HG03066 (cell line): Measurements from ENCODE around the gene BAHCC1.

Experiments
- ATAC-seq: cut with Tn5 transposase; IDR thresholded peaks from one replicate; pipeline ENCODE4 v1.9.1; 2021; ENCODE audit warnings: low read depth; ENCODE audit not compliant: unreplicated experiment

Gene BAHCC1

DNA sequence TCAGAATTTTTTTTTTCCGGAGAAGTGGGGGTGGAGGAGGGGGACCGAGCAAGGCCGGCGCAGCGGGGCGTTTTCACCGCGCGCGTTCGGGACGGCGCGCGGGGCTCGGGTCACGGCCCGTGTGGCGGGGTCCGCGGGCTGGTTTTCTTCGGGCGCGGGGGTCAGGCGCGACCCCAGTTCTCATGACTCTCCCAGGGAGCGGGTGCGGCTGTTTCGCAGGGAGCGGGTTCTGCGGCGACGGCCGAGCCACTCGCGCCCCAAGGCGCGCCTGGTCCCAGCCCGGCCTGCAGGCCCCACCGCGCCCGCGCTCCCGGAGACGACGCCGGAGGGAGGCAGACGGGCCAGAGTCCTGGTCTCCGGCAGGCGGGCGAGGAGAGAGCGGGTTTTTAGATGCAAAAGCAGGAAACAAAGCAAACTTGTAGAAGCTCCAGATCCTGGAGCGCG is 1.0 kb downstream of the BAHCC1 start:
- ATAC-seq, result no peak

GRCh38 chr17:81396722-81397313 is 1.6 kb downstream of the BAHCC1 start:
- ATAC-seq, result no peak

DNA sequence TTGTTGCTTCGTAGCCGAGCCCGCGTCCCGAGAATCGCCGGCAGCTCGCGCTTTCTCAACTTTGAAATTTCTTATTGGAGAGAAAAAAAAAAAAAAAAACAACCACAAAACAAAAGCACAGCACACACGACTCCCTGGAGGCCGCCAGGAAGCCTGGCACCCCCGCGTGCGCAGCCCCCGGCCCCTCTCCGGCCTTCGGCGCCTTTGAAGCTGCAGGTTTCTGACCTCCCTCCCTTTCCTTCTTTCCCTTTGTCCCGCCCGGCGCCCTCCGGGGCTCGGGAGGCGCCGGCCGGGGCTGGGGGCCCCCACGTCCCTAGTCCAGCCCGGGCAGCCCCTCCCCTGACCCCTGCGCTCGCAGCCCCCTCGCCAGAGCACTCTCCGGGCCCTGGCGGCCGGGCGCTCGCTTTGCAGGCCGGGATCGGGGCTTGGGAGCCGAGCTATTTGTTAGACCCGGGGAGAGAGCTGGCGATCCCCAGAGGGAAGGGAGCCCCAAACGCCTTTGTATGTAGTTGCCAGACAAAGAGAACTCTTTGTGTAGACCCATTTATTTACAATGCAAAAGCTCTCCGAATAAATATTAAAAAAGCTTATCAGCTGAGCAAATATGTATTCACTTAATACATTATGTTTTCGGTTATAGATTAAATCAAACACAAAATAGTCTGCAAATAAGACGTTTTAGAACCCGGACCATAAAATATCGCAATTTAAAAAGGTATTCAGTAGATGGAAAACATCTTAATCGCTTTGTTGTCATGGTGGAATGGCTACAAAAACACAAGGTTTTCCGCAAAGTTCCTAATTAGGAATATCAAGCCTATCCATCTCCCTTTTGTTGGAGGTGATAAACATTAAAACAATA is 2.3 kb downstream of the BAHCC1 start:
- no peak for ATAC-seq

- ATAC-seq, result no peak
Measured at GRCh38 chr17:81398176-81398831, 3.0 kb downstream of the BAHCC1 start.

DNA sequence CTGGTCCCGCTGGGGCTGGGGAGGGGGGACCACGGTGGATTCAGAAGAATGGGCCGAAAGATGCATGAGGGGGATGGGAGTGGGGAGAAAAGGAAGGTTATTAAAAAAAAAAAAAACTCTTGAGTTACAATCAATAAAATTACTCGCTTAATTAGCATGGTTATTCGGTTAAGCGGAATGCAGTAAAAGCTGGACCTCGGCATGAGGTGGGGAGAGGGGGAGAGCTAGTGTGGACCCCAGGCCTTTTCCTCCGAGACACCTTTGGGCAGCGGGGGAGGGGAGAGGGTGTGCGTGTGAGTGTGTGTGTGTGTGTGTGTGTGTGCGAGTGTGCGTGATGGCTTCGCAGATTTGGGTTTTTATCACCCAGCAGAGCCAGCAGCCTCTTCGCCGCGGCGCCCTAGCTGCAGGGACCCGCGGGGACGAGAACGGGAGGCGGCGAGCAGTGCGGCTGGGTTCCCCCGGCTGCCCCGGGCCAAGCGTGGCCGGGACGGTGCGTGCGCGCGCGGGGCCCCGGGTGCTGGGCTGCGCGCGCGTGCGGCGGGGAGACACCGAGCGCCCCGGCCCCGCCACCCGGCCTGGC is 3.7 kb downstream of the BAHCC1 start:
- ATAC-seq, result no peak

DNA sequence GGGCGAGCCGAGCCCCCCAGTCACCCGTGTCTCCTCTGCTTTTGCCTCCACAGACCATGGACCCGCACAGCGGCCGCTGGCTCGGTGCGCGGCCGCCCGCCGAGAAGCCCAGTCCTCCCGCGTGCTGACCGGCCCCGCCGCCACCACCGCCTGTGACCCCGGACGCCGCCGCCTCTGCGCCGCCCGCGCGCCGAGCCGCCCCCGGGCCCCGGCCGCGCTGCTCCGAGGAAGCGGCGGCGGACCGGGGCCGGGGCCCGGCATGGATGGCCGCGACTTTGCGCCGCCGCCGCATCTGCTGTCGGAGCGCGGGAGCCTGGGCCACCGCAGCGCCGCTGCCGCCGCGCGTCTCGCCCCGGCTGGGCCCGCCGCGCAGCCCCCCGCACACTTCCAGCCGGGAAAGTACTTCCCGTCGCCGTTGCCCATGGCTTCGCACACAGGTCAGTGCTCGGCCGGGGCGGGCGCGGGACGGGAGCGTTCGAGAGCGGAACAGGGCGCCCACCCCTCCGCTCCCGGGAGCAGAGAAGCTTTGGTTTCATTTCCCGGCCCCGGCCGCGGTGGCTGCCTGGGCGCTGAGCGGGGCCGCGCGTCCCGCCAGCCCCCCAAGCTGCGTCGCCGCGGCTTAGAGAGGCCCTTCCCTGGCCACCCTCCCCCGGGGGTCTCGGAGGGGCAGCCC is 4.4 kb downstream of the BAHCC1 start:
- ATAC-seq, result no peak

DNA sequence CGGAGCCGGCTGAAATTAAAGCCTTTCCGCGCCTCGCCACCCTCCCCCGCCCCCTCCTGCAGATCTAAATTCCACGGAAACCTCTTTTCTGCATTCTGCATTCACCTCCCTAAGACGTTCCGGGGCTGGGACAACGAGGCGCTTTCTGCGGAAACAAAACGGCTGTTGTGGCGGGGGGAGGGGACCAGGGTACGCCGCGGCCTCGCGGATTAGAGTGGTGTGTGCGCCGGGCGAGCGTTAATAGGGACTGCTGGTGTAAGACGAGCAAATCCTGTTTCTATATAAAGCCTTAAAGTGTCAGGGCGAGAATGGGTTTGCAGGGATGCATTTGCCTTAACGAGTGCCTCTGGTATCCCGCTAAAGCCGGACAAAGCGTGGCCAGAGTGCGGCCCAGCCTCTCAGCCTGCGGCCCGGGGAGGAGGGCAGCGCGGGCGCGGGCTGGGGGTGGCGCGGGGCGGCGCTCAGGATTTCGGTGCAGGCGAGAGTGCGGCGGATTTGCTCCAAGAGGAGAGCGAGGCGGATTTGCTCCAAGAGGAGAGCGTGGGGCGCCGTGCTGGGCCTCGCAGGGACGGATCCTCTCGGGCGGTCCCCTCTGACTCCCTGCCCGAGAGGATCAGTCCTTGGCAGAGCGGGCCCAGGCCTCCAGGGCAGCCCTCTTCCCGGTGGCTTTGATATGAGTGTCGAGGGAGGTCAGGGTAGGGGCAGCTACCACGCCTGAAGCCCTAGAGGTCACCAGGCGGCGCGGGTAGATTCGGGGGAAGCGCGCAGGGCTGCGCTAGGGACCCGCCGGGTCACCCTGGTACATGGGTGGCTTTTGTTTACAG is 5.1 kb downstream of the BAHCC1 start:
- ATAC-seq, result no peak

DNA sequence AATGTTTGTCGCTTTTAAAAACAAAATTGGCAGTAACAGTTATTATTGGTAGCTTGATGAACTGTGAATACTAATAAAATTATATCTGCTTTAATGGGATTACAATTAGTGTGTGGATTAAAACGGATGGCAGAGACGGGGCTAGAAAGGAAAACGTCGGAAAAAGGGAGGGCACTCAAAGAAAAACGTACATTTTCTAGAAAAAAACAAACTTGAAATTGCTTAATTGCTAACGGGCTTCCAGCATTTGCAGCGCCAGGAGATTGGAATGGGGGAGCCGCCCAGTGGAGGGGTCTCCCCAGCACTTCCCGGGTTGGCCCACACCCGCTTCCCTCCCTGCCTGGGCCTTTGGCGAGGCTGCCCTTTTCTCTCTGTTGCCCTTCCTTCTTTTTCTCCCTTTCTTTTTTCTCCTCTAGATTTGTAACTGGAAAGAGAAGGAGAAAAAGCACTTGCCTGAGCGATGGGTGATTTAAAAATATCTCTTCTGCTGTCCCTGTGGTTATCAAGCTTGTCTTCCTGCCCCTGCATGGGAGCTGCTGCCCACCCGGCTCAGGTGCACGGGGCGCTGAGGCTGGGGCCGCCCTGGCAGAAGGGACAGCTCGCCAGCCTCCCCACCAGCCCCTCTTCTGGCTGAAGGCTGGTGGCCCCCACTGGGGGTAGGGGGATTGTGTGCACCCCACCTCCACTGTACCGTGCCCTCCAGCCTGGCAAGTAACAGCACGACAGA is 5.9 kb downstream of the BAHCC1 start:
- no peak for ATAC-seq

- no peak for ATAC-seq
Measured at GRCh38 chr17:81401723-81402529, 6.7 kb downstream of the BAHCC1 start.

DNA sequence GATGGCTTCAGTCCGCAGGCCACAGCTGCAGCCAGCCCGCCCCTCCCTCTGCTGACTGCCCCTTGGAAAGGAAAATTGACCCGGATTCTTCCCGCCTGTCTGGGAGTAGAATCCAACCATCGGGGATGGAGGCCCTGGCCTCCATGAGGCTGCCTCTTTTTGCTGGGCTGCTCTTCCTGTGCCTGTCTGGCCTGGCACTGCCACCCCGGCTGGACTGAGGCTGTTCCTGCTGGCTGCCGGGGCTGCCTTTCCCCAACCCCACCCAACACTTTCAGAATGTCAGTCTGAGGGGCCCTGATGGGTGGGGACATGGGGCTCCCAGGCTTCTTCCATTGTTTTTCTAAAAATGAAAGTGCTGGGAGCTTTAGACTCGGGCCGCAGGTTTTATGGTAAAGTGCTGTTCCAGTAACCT is 7.3 kb downstream of the BAHCC1 start:
- no peak for ATAC-seq

DNA sequence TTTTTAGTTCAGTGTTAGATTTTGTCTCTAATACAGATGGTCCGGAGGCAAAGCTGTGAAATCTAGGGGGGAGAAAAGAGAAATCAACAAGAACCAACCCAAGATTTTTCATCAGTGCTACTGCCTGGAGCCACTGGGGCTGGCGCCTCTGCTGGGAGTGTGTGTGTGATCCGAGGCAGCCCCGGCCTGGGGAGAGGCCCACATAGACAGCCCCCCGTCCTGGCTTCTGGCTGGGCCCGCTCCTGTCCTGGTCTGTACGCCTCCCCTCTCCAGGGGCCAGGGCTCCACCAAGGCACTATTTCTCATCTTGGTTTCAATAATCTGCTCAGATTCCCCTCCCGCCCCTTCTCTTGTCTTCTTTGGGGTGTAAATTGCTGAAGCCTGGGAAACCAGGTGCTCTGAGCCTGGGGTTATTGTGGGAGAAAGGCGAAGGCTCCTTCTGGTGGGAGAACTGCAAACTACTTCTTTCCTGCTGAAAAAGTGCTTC is 7.8 kb downstream of the BAHCC1 start:
- no peak for ATAC-seq

- ATAC-seq, result no peak
Measured at GRCh38 chr17:81403671-81404534, 8.6 kb downstream of the BAHCC1 start.

DNA sequence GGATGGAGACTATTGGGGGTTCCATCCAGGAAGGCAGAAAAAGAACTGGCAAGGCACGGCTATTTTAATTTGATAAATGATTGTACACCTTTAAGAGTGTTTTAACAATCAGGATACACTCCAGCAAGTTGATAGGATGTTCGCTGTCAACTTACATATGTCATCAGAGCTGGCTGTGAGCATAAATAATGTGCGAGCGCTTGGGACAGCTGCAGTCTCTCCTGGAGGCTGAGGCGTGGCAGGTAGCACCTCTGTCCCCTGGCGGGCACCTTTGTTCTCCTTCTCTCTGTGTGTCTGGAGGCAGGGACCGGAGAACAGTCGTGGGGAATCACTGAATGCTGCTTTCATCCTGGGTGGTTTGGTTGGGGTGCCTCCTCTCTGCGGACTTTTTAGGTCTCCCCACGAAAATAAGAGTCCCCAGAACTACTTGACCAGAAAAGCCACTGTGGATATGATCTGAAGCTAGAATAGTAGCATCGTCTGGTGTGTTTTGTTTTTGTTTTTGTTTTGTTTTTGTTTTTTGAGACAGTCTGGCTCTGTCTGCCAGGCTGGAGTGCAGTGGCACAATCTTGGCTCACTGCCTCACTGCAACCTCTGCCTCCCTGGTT is 9.4 kb downstream of the BAHCC1 start:
- ATAC-seq, result no peak

DNA sequence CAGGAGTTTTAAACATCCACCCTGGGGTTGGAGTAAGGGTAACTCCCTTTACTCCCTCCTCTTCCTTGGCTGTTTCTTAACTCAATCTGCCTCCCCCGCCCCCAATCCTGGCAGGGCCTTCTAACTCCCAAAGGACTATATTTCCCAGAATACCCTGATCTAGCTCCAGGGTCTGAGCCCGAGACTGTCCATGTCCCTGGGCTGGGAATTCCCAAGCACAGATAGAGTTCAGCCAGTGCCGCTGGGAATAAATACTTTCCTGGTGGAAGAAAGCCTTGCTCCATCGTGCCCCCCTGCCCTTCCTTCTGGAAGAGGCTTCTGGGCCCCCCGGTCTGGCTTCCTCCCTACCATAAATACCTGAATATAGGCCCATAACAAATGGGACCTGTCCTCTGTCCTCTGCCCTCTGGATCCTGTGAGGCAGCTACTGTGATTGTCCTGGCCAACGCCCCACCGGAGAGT is 10.2 kb downstream of the BAHCC1 start:
- ATAC-seq, result no peak

- no peak for ATAC-seq
Measured at GRCh38 chr17:81406117-81406953, 11.1 kb downstream of the BAHCC1 start.

- no peak for ATAC-seq
Measured at GRCh38 chr17:81408049-81408448, 12.8 kb downstream of the BAHCC1 start.
